ENCODE measurements around the gene ETHE1.

DNA sequence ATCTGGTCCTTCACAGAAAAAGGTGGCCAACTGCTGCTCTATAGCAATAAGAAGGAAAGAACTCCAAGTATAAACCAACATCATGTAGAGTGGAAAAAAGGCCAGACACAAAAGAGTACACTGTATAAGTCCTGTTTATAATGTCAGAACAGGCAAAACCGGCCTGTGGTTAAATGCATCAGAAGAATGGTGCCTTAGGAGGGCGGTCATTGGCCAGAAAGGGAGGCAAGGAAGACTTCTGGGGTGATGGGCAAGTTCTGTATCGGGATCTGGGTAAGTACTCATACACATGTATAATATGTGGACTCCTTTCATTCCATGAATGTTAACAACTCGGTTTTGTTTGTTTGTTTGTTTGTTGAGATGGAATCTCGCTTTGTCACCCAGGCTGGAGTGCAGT, 4.1 kb downstream of the ETHE1 start:
- TF ChIP-seq, protein P1, sequence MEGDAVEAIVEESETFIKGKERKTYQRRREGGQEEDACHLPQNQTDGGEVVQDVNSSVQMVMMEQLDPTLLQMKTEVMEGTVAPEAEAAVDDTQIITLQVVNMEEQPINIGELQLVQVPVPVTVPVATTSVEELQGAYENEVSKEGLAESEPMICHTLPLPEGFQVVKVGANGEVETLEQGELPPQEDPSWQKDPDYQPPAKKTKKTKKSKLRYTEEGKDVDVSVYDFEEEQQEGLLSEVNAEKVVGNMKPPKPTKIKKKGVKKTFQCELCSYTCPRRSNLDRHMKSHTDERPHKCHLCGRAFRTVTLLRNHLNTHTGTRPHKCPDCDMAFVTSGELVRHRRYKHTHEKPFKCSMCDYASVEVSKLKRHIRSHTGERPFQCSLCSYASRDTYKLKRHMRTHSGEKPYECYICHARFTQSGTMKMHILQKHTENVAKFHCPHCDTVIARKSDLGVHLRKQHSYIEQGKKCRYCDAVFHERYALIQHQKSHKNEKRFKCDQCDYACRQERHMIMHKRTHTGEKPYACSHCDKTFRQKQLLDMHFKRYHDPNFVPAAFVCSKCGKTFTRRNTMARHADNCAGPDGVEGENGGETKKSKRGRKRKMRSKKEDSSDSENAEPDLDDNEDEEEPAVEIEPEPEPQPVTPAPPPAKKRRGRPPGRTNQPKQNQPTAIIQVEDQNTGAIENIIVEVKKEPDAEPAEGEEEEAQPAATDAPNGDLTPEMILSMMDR (IDR thresholded peaks at IDR 0.05): no peak
- TF ChIP-seq EP300 (IDR thresholded peaks at IDR 0.05) (no peak), POLR2A (IDR thresholded peaks at IDR 0.05) (no peak)
